ENCODE results near the gene SLX4IP. TPM values are rescaled to one million over a fixed set of nuclear protein-coding genes. Genes with fewer than 3 reads are reported as not detected.

Gene SLX4IP
- total RNA-seq, 2 donors from 2014 or later: 7.0 to 8.2 TPM

DNA sequence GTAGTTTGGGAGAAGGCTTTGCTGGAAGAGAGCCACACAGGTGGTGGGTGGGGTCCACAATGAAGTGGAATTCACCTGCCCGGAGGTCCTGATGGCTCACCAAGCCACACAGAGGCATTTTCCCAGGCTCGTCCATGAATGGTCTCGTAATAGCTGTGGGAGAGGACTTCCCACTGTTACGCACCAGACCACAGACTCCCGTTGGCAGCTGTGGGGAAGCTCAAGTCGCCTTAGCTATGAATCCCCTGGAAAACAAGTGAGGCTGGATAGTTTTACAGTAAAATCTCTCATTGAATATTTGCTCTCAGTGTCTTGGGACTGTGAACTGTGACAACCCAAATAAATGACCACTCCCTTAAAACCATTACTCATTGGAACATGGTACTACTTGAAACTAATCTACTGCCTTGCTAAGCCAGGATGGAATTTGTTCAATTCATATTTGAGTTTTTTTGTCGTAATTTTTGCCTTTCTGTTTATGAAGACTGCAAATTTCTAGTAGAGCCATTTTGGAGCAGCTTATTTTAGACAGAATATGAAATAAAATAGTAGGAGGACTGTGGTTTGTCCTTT is 159.3 kb downstream of the SLX4IP start:
- Histone ChIP-seq H3K36me3 (no peaks in the 10 kb centered on the region), H3K4me3 (no peak overlapping the region), H3K9me3 (no peaks in the 10 kb centered on the region), H3K4me1 (replicated peaks) (peaks cover 10% of the 10 kb centered on the region), H3K27me3 (replicated peaks; ENCODE audit: insufficient read depth) (no peaks in the 10 kb centered on the region), H3K27ac (no peak overlapping the region)
- TF ChIP-seq, protein P1, sequence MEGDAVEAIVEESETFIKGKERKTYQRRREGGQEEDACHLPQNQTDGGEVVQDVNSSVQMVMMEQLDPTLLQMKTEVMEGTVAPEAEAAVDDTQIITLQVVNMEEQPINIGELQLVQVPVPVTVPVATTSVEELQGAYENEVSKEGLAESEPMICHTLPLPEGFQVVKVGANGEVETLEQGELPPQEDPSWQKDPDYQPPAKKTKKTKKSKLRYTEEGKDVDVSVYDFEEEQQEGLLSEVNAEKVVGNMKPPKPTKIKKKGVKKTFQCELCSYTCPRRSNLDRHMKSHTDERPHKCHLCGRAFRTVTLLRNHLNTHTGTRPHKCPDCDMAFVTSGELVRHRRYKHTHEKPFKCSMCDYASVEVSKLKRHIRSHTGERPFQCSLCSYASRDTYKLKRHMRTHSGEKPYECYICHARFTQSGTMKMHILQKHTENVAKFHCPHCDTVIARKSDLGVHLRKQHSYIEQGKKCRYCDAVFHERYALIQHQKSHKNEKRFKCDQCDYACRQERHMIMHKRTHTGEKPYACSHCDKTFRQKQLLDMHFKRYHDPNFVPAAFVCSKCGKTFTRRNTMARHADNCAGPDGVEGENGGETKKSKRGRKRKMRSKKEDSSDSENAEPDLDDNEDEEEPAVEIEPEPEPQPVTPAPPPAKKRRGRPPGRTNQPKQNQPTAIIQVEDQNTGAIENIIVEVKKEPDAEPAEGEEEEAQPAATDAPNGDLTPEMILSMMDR (IDR thresholded peaks at IDR 0.05): no peak
- TF ChIP-seq POLR2AphosphoS5 (IDR thresholded peaks at IDR 0.05): no peak
- TF ChIP-seq POLR2A (IDR thresholded peaks at IDR 0.05): no peak
- WGBS: 88% methylated on average over 7 of the region's 7 CpGs
- DNase-seq (ENCODE audit: low spot score): no peak
- intact Hi-C loops (cut with DNase I): no loop called here

DNA sequence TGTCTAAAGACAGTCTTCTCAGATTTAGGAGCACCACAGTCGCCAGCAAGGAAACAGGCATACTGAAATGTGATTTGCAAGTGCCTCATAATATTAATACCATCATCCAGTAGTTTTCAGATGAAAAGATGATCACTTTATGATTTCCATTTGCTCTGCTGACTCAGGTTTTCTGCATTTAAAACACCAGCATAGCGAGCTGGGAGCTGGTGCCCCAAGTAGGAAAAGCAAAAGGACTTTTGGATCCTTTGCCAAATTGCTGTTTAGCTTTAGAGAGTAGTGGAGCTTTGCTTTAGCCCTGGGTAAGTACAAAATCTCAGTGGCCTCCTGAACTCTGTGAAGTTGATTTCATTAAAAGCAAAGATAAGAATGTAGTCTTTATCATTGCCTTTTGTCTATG is 160.2 kb downstream of the SLX4IP start:
- TF ChIP-seq POLR2A (IDR thresholded peaks at IDR 0.05) (no peak), POLR2AphosphoS5 (IDR thresholded peaks at IDR 0.05) (no peak)
- TF ChIP-seq, protein P1 (IDR thresholded peaks at IDR 0.05): no peak
- DNase-seq (ENCODE audit: low spot score): no peak
- Histone ChIP-seq H3K36me3 (no peaks in the 10 kb centered on the region), H3K4me1 (replicated peaks) (peaks cover 10% of the 10 kb centered on the region), H3K4me3 (no peak overlapping the region), H3K27me3 (replicated peaks; ENCODE audit: insufficient read depth) (no peaks in the 10 kb centered on the region), H3K27ac (no peak overlapping the region), H3K9me3 (no peaks in the 10 kb centered on the region)
- intact Hi-C loops (cut with DNase I): loop anchor here (5.0 kb wide), 4 partner anchors 42 to 88 kb away; no protein-coding TSS in a partner anchor
- WGBS: 64% methylated on average over 2 of the region's 2 CpGs

DNA sequence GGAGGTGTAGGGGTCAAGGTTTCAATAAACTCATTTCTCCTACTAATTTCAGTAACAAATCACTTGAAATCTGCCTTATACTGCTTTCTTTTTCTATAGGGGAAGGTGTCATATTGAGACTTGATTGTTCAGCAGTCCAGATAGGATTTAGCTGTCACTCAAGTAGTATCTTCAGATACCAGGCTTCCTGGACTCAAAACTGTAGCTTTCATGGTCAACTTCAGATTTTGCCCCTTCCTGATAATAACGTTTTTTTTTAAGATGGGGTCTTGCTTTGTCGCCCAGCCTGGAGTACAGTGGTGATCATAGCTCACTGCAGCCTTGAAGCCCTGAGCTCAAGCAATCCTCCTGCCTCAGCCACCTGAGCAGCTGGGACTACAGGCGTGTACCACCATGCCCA is 160.9 kb downstream of the SLX4IP start:
- Histone ChIP-seq H3K27me3 (replicated peaks; ENCODE audit: insufficient read depth) (no peaks in the 10 kb centered on the region), H3K4me3 (no peak overlapping the region), H3K27ac (no peak overlapping the region), H3K9me3 (no peaks in the 10 kb centered on the region), H3K36me3 (no peaks in the 10 kb centered on the region), H3K4me1 (replicated peaks) (peaks cover 10% of the 10 kb centered on the region)
- 90% methylated on average over 3 of the region's 3 CpGs for WGBS
- intact Hi-C loops (cut with DNase I): loop anchor here (5.0 kb wide), 4 partner anchors 41 to 89 kb away; no protein-coding TSS in a partner anchor
- no peak for DNase-seq (ENCODE audit: low spot score)
- TF ChIP-seq POLR2AphosphoS5 (IDR thresholded peaks at IDR 0.05) (no peak), POLR2A (IDR thresholded peaks at IDR 0.05) (no peak)

DNA sequence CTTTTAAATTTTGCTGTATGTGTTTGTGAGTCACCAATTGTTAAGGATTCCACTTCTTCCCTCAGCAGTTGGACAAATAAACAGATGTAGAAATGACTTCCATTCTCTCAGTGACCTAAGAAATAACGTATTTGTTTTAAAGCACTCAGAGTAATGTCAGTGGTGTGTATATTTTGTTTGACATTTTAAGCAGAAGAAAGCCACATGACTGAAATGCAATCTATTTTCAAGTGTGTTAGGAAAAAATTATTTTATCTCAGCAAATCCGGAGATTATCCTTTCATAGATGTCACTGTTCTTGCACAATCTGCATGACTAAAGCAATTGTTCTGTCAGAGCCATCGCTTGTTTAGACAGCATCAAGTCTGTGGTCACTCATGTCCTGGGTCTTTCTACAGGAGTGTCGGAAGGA is 161.6 kb downstream of the SLX4IP start:
- TF ChIP-seq, protein P1 (IDR thresholded peaks at IDR 0.05): no peak
- TF ChIP-seq POLR2AphosphoS5 (IDR thresholded peaks at IDR 0.05): no peak
- no peak for TF ChIP-seq POLR2A (IDR thresholded peaks at IDR 0.05)
- Histone ChIP-seq H3K36me3 (no peaks in the 10 kb centered on the region), H3K4me3 (no peak overlapping the region), H3K27ac (no peak overlapping the region), H3K9me3 (no peaks in the 10 kb centered on the region), H3K4me1 (replicated peaks) (peaks cover 3% of the 10 kb centered on the region), H3K27me3 (replicated peaks; ENCODE audit: insufficient read depth) (no peaks in the 10 kb centered on the region)
- WGBS: 70% methylated on average over 4 of the region's 4 CpGs
- intact Hi-C loops (cut with DNase I): loop anchor here (5.0 kb wide), 4 partner anchors 41 to 89 kb away; no protein-coding TSS in a partner anchor
- no peak for DNase-seq (ENCODE audit: low spot score)

DNA sequence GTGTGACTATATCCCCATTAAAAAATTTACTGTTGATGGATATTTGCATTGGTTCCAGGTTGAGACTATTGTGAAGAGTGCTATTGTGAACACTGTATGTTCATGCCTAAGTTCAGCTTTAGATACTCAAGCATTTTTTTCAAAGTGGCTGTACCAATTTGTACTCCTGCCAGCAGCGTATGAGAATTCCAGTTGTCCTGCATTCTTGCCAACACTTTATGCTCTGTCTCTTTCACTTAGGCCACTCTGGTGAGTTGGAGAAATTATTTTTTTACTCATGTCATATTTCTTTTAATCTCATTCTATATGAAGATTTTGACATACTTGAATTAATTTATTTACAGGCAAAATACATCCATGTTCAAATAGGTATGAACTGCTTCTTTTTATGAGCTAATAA is 162.5 kb downstream of the SLX4IP start:
- intact Hi-C loops (cut with DNase I): loop anchor here (5.0 kb wide), 4 partner anchors 40 to 90 kb away; no protein-coding TSS in a partner anchor
- Histone ChIP-seq H3K27ac (no peak overlapping the region), H3K9me3 (no peaks in the 10 kb centered on the region), H3K27me3 (replicated peaks; ENCODE audit: insufficient read depth) (no peaks in the 10 kb centered on the region), H3K4me1 (replicated peaks) (no peaks in the 10 kb centered on the region), H3K36me3 (no peaks in the 10 kb centered on the region), H3K4me3 (no peak overlapping the region)
- TF ChIP-seq POLR2AphosphoS5 (IDR thresholded peaks at IDR 0.05): no peak
- no peak for DNase-seq (ENCODE audit: low spot score)
- WGBS: 91% methylated on average over 1 of the region's 1 CpG

Data from prostate gland (tissue), 2 donors.